ENCODE measurements around the gene STRA8. TPM values are rescaled to one million over a fixed set of nuclear protein-coding genes. Genes with fewer than 3 reads are reported as not detected.

The STRA8 gene
- total RNA-seq, 1 experiment from 2014 or later: not detected

- Histone ChIP-seq H3F3A (ENCODE audit: low read length, unreplicated experiment) (no peaks in the 10 kb centered on the region), H2AFZ (ENCODE audit: low read length) (no peak overlapping the region), H3K27ac (ENCODE audit: low read length) (no peak overlapping the region), H3K9me2 (replicated peaks; ENCODE audit: low read length) (no peaks in the 10 kb centered on the region), H3K9ac (ENCODE audit: low read length) (no peak overlapping the region), H4K20me1 (ENCODE audit: low read length) (no peaks in the 10 kb centered on the region), H3K36me3 (ENCODE audit: low read depth, low read length) (no peaks in the 10 kb centered on the region), H3K27me3 (ENCODE audit: low read length) (no peaks in the 10 kb centered on the region), H3K79me2 (ENCODE audit: low read length) (no peaks in the 10 kb centered on the region), H3K4me2 (ENCODE audit: low read length) (no peak overlapping the region), H3K4me1 (ENCODE audit: insufficient read depth, low read length) (no peaks in the 10 kb centered on the region), H3K9me3 (ENCODE audit: low read length) (no peaks in the 10 kb centered on the region), H3K4me3 (ENCODE audit: low read length) (no peak overlapping the region)
- no TSS peak for BruUV-seq (replicated peaks)
- intact Hi-C loops (cut with micrococcal nuclease): no loop called here
- CTCF ChIA-PET: no interaction called here
- POLR2A ChIA-PET (ENCODE audit: unreplicated experiment): no interaction called here
- ATAC-seq (no peak), DNase-seq (no peak)
- TF ChIP-seq EZH2 (IDR thresholded peaks at IDR 0.05; ENCODE audit: low read length, unreplicated experiment) (no peak), CTCF (conservative IDR thresholded peaks at IDR 0.05; ENCODE audit: low read depth, low read length) (no peak), EZH2phosphoT487 (IDR thresholded peaks at IDR 0.05; ENCODE audit: borderline replicate concordance, low read length) (no peak)
Observed at GRCh38 chr7:135193615-135194081, 40.0 kb upstream of the STRA8 start.

GRCh38 chr7:135194494-135195095, 39.0 kb upstream of the STRA8 start:
- no peaks in the 10 kb centered on the region for H3K27me3 ChIP-seq (ENCODE audit: low read length)
- no peak overlapping the region for H3K4me2 ChIP-seq (ENCODE audit: low read length)
- CTCF ChIA-PET: no interaction called here
- no peak overlapping the region for H2AFZ ChIP-seq (ENCODE audit: low read length)
- no peaks in the 10 kb centered on the region for H3K9me2 ChIP-seq (replicated peaks; ENCODE audit: low read length)
- H3K4me3 ChIP-seq (ENCODE audit: low read length): no peak overlapping the region
- no peak for DNase-seq
- H3K9me3 ChIP-seq (ENCODE audit: low read length): no peaks in the 10 kb centered on the region
- no peaks in the 10 kb centered on the region for H3K79me2 ChIP-seq (ENCODE audit: low read length)
- no TSS peak for BruUV-seq (replicated peaks)
- H3K27ac ChIP-seq (ENCODE audit: low read length): no peak overlapping the region
- H3F3A ChIP-seq (ENCODE audit: low read length, unreplicated experiment): no peaks in the 10 kb centered on the region
- no peak for TF ChIP-seq CTCF (conservative IDR thresholded peaks at IDR 0.05; ENCODE audit: low read depth, low read length)
- no peak for TF ChIP-seq EZH2phosphoT487 (IDR thresholded peaks at IDR 0.05; ENCODE audit: borderline replicate concordance, low read length)
- TF ChIP-seq EZH2 (IDR thresholded peaks at IDR 0.05; ENCODE audit: low read length, unreplicated experiment): no peak
- no peaks in the 10 kb centered on the region for H3K36me3 ChIP-seq (ENCODE audit: low read depth, low read length)
- intact Hi-C loops (cut with micrococcal nuclease): no loop called here
- no peak overlapping the region for H3K9ac ChIP-seq (ENCODE audit: low read length)
- no peak for ATAC-seq
- H4K20me1 ChIP-seq (ENCODE audit: low read length): no peaks in the 10 kb centered on the region
- no peaks in the 10 kb centered on the region for H3K4me1 ChIP-seq (ENCODE audit: insufficient read depth, low read length)
- POLR2A ChIA-PET (ENCODE audit: unreplicated experiment): no interaction called here

- CTCF ChIA-PET: no interaction called here
- Histone ChIP-seq H3K9ac (ENCODE audit: low read length) (no peak overlapping the region), H3K79me2 (ENCODE audit: low read length) (no peaks in the 10 kb centered on the region), H3K27ac (ENCODE audit: low read length) (no peak overlapping the region), H2AFZ (ENCODE audit: low read length) (no peak overlapping the region), H3K36me3 (ENCODE audit: low read depth, low read length) (no peaks in the 10 kb centered on the region), H3K9me3 (ENCODE audit: low read length) (no peaks in the 10 kb centered on the region), H3K4me3 (ENCODE audit: low read length) (no peak overlapping the region), H3K4me1 (ENCODE audit: insufficient read depth, low read length) (no peaks in the 10 kb centered on the region), H4K20me1 (ENCODE audit: low read length) (no peaks in the 10 kb centered on the region), H3K4me2 (ENCODE audit: low read length) (no peak overlapping the region), H3K27me3 (ENCODE audit: low read length) (no peaks in the 10 kb centered on the region), H3F3A (ENCODE audit: low read length, unreplicated experiment) (no peaks in the 10 kb centered on the region), H3K9me2 (replicated peaks; ENCODE audit: low read length) (no peaks in the 10 kb centered on the region)
- ATAC-seq: no peak
- POLR2A ChIA-PET (ENCODE audit: unreplicated experiment): no interaction called here
- no TSS peak for BruUV-seq (replicated peaks)
- no peak for TF ChIP-seq EZH2phosphoT487 (IDR thresholded peaks at IDR 0.05; ENCODE audit: borderline replicate concordance, low read length)
- TF ChIP-seq CTCF (conservative IDR thresholded peaks at IDR 0.05; ENCODE audit: low read depth, low read length): no peak
- no peak for TF ChIP-seq EZH2 (IDR thresholded peaks at IDR 0.05; ENCODE audit: low read length, unreplicated experiment)
- DNase-seq: no peak
- intact Hi-C loops (cut with micrococcal nuclease): no loop called here
Observed at GRCh38 chr7:135195156-135195555, 38.5 kb upstream of the STRA8 start.

Data from PC-3 (cell line).